GM23248 (cell line): ENCODE results near the gene SDR39U1.

Experiments
- EZH2 ChIP-seq: fragments of 200-600 bp; sonication (generic); IDR thresholded peaks from 2 replicates; pipeline ENCODE4 v1.6.1; 2018; ENCODE audit warnings: antibody characterized with exemption, mild to moderate bottlenecking; ENCODE audit not compliant: insufficient read depth, poor library complexity, severe bottlenecking
- EZH2phosphoT487 ChIP-seq: fragments of 200-600 bp; sonication (generic); IDR thresholded peaks from 2 replicates; pipeline ENCODE4 v1.6.1; 2018; ENCODE audit warnings: antibody characterized with exemption, moderate library complexity, mild to moderate bottlenecking, low read depth; ENCODE audit not compliant: insufficient read depth

DNA sequence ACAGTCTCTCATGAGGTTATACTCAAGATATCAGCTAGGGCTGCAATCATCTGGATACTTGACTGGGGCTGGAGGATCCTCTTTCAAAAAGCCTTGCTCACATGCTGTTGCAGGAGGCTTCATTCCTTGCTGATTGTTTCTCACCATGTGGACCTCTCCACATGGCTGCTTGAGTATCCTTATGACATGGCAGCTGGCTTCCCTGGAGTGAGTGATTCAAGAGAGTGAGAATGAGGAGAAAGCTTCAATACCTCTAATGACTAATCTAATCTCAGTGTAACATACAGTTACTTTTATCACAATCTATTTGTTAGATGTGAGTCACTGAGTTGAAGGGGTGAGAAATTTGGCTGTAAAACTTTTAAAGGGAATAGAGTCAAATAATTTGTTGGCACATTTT lies 14.4 kb upstream of the SDR39U1 start:
- TF ChIP-seq EZH2phosphoT487, result no peak
- TF ChIP-seq EZH2, result no peak
